Trophoblast cell (in vitro differentiated cells and primary cell): ENCODE measurements around the gene CYP20A1.
"Not testable (repeated sequence)": the region's sequence is repeated elsewhere in the genome, so short reads cannot be mapped to it uniquely, and the experiment has no call there.

Experiments used
- DNase-seq, 2 donors: peaks; one replicate each; pipeline ENCODE4 v3.0.0-alpha.2; 2016
- H2AFZ ChIP-seq: 2 replicates; pipeline ENCODE4 v1.6.1; 2013; ENCODE audit warnings: low read length, moderate library complexity, mild to moderate bottlenecking; ENCODE audit not compliant: insufficient read depth, poor library complexity
- H2AK5ac ChIP-seq: 2 replicates; pipeline ENCODE4 v1.6.1; 2013; ENCODE audit warnings: mild to moderate bottlenecking, low read length
- H2BK120ac ChIP-seq: 2 replicates; pipeline ENCODE4 v1.6.1; 2013; ENCODE audit warnings: low read length, mild to moderate bottlenecking, moderate library complexity; ENCODE audit not compliant: insufficient read depth, poor library complexity
- H2BK12ac ChIP-seq: 2 replicates; pipeline ENCODE4 v1.6.1; 2013; ENCODE audit warnings: mild to moderate bottlenecking, low read length, moderate library complexity
- H2BK5ac ChIP-seq: 2 replicates; pipeline ENCODE4 v1.6.1; 2013; ENCODE audit warnings: low read length, low read depth, moderate library complexity, mild to moderate bottlenecking; ENCODE audit not compliant: poor library complexity
- H3K14ac ChIP-seq: 2 replicates; pipeline ENCODE4 v1.6.1; 2013; ENCODE audit warnings: mild to moderate bottlenecking, low read length
- H3K18ac ChIP-seq: 2 replicates; pipeline ENCODE4 v1.6.1; 2013; ENCODE audit warnings: mild to moderate bottlenecking, low read length
- H3K23ac ChIP-seq: 2 replicates; pipeline ENCODE4 v1.6.1; 2013; ENCODE audit warnings: low read length
- H3K27ac ChIP-seq: 2 replicates; pipeline ENCODE4 v1.5.1; 2013; ENCODE audit warnings: low read depth, mild to moderate bottlenecking, inconsistent platforms, low read length, moderate library complexity
- H3K27me3 ChIP-seq: 2 replicates; pipeline ENCODE4 v1.6.1; 2013; ENCODE audit warnings: inconsistent platforms, mild to moderate bottlenecking, low read length, moderate library complexity; ENCODE audit not compliant: insufficient read depth
- H3K36me3 ChIP-seq, 2 experiments: 1 replicate in 1 of 2; 2 replicates in 1 of 2; pipeline ENCODE4 v1.6.1; 2013; ENCODE audit warnings: low read length in 2 of 2, mild to moderate bottlenecking in 2 of 2, moderate library complexity in 1 of 2; ENCODE audit not compliant: insufficient read depth in 2 of 2, control insufficient read depth in 1 of 2
- H3K4ac ChIP-seq: 2 replicates; pipeline ENCODE4 v1.6.1; 2013; ENCODE audit warnings: low read depth, mild to moderate bottlenecking, low read length, moderate library complexity
- H3K4me1 ChIP-seq, 2 experiments: 1 replicate in 1 of 2; 2 replicates in 1 of 2; pipeline ENCODE4 v1.6.1; 2013; ENCODE audit warnings: low read length in 2 of 2, mild to moderate bottlenecking in 2 of 2, moderate library complexity in 1 of 2; ENCODE audit not compliant: insufficient read depth in 2 of 2, control insufficient read depth in 1 of 2
- H3K4me2 ChIP-seq: 2 replicates; pipeline ENCODE4 v1.6.1; 2013; ENCODE audit warnings: inconsistent platforms, mild to moderate bottlenecking, low read length, moderate library complexity
- H3K4me3 ChIP-seq: 2 replicates; pipeline ENCODE4 v1.5.1; 2013; ENCODE audit warnings: mild to moderate bottlenecking, low read depth, low read length, inconsistent platforms
- H3K79me1 ChIP-seq: one replicate; pipeline ENCODE4 v1.6.1; 2013; ENCODE audit warnings: low read length
- H3K79me2 ChIP-seq: 2 replicates; pipeline ENCODE4 v1.6.1; 2013; ENCODE audit warnings: low read length, mild to moderate bottlenecking; ENCODE audit not compliant: control insufficient read depth, insufficient read depth, poor library complexity
- H3K9ac ChIP-seq: 2 replicates; pipeline ENCODE4 v1.6.1; 2013; ENCODE audit warnings: mild to moderate bottlenecking, low read length
- H3K9me3 ChIP-seq: 2 replicates; pipeline ENCODE4 v1.6.1; 2013; ENCODE audit warnings: low read depth, mild to moderate bottlenecking, control low read depth, inconsistent platforms, low read length; ENCODE audit not compliant: insufficient read depth
- H4K12ac ChIP-seq: 2 replicates; pipeline ENCODE4 v1.6.1; 2013; ENCODE audit warnings: low read depth, mild to moderate bottlenecking, low read length, moderate library complexity
- H4K8ac ChIP-seq: 2 replicates; pipeline ENCODE4 v1.6.1; 2013; ENCODE audit warnings: low read depth, mild to moderate bottlenecking, low read length, moderate library complexity
- H4K91ac ChIP-seq: one replicate; pipeline ENCODE4 v1.6.1; 2013; ENCODE audit warnings: low read depth, mild to moderate bottlenecking, low read length, moderate library complexity
- WGBS: extraction: QIAGEN DNeasy Blood & Tissue Kit; methylation state at CpG from one replicate; pipeline ENCODE4 v1.1.7; 2013; ENCODE audit warnings: missing lambda C conversion rate; ENCODE audit not compliant: insufficient read length, insufficient coverage; ENCODE audit errors: extremely low coverage; 5-methylcytosine and 5-hydroxymethylcytosine counted together

CYP20A1 gene

DNA sequence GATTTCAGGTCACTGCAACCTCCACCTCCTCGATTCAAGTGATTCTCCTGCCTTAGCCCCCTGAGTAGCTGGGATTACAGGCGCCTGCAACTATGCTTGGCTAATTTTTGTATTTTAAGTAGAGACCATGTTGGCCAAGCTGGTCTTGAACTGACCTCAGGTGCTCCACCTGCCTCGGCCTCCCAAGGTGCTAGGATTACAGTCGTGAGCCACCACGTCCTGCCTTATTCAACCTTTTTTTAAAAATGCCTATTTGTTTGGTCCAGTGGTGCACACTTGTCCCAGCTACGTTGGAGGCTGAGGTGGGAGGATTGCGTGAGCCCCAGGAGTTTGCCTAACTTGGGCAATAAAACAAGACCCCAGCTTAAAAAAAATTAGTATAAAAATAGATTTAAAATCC, 43.3 kb downstream of the CYP20A1 start:
- H2AK5ac ChIP-seq = no peak overlapping the region
- no peak overlapping the region for H2BK12ac ChIP-seq
- H3K9ac ChIP-seq = no peak overlapping the region
- no peak overlapping the region for H4K91ac ChIP-seq
- H4K8ac ChIP-seq = no peak overlapping the region
- no peaks in the 10 kb centered on the region for H3K9me3 ChIP-seq
- H3K4ac ChIP-seq = no peak overlapping the region
- no peaks in the 10 kb centered on the region for H3K27me3 ChIP-seq
- H3K23ac ChIP-seq = no peak overlapping the region
- H2BK5ac ChIP-seq = no peak overlapping the region
- H3K79me2 ChIP-seq = no peaks in the 10 kb centered on the region
- no peaks in the 10 kb centered on the region for H3K79me1 ChIP-seq
- H3K27ac ChIP-seq = no peak overlapping the region
- no peaks in the 10 kb centered on the region for H3K4me1 ChIP-seq
- H3K14ac ChIP-seq = no peak overlapping the region
- no peak overlapping the region for H3K4me2 ChIP-seq
- no peak overlapping the region for H4K12ac ChIP-seq
- H2BK120ac ChIP-seq = no peak overlapping the region
- no CpG with 5 or more reads among the region's 7 CpGs for WGBS
- DNase-seq = no peak
- peaks cover 21 to 26% of the 10 kb centered on the region in 2 experiments for H3K36me3 ChIP-seq
- no peak overlapping the region for H2AFZ ChIP-seq
- no peak overlapping the region for H3K18ac ChIP-seq
- H3K4me3 ChIP-seq = no peak overlapping the region

- no peak overlapping the region for H3K27ac ChIP-seq
- no CpG with 5 or more reads among the region's 2 CpGs for WGBS
- no peak overlapping the region for H3K4me2 ChIP-seq
- no peak for DNase-seq
- no peak overlapping the region for H3K4me3 ChIP-seq
- no peak overlapping the region for H2AK5ac ChIP-seq
- H3K4me1 ChIP-seq = no peaks in the 10 kb centered on the region
- no peaks in the 10 kb centered on the region for H3K9me3 ChIP-seq
- H3K9ac ChIP-seq = no peak overlapping the region
- no peak overlapping the region for H3K23ac ChIP-seq
- no peak overlapping the region for H4K91ac ChIP-seq
- H4K12ac ChIP-seq = no peak overlapping the region
- H3K79me2 ChIP-seq = no peaks in the 10 kb centered on the region
- no peak overlapping the region for H3K18ac ChIP-seq
- H2BK12ac ChIP-seq = no peak overlapping the region
- H3K79me1 ChIP-seq = no peaks in the 10 kb centered on the region
- H2AFZ ChIP-seq = no peak overlapping the region
- no peaks in the 10 kb centered on the region for H3K27me3 ChIP-seq
- peaks cover 8 to 10% of the 10 kb centered on the region in 2 experiments for H3K36me3 ChIP-seq
- H3K14ac ChIP-seq = no peak overlapping the region
- H4K8ac ChIP-seq = no peak overlapping the region
- no peak overlapping the region for H2BK5ac ChIP-seq
- no peak overlapping the region for H3K4ac ChIP-seq
- H2BK120ac ChIP-seq = no peak overlapping the region
These were observed 47.7 kb downstream of the CYP20A1 start for GRCh38 chr2:203286532-203286931.

DNA sequence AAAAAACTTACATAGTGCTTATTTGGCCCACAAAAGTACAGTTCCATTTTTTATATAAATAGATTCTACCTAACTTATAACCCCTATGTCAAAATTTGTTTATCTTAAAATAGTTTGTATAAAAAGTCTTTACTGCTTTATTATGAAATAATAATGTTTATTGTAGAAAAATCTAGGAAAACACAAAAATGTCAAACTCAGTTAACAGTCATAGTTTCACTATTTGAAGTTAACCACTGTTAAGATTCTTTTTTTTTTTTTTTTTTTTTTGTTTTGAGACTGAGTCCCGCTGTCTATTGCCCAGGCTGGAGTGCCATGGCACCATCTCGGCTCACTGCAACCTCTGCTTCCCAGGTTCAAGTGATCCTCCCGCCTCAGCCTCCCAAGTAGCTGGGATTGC, 62.8 kb downstream of the CYP20A1 start:
- no peak overlapping the region for H3K18ac ChIP-seq
- H3K27me3 ChIP-seq = no peaks in the 10 kb centered on the region
- H4K8ac ChIP-seq = no peak overlapping the region
- no peak for DNase-seq
- no peaks in the 10 kb centered on the region for H3K79me2 ChIP-seq
- no peak overlapping the region for H3K9ac ChIP-seq
- no peaks in the 10 kb centered on the region for H3K9me3 ChIP-seq
- no peak overlapping the region for H4K12ac ChIP-seq
- H4K91ac ChIP-seq = no peak overlapping the region
- WGBS = no CpG with 5 or more reads among the region's 3 CpGs
- no peak overlapping the region for H3K27ac ChIP-seq
- no peak overlapping the region for H3K23ac ChIP-seq
- H3K79me1 ChIP-seq = no peaks in the 10 kb centered on the region
- H3K4ac ChIP-seq = no peak overlapping the region
- no peak overlapping the region for H3K4me3 ChIP-seq
- no peak overlapping the region for H2AFZ ChIP-seq
- peaks cover 2 to 8% of the 10 kb centered on the region in 2 experiments for H3K36me3 ChIP-seq
- H3K4me2 ChIP-seq = no peak overlapping the region
- no peak overlapping the region for H3K14ac ChIP-seq
- H2BK12ac ChIP-seq = no peak overlapping the region
- no peak overlapping the region for H2BK120ac ChIP-seq
- H3K4me1 ChIP-seq = no peaks in the 10 kb centered on the region
- no peak overlapping the region for H2AK5ac ChIP-seq
- H2BK5ac ChIP-seq = no peak overlapping the region

- H3K4me1 ChIP-seq, H3K79me1 ChIP-seq, H3K79me2 ChIP-seq, H4K91ac ChIP-seq, H2AK5ac ChIP-seq, H2BK120ac ChIP-seq, H3K27ac ChIP-seq, H3K23ac ChIP-seq, H3K9ac ChIP-seq, H3K18ac ChIP-seq, H3K9me3 ChIP-seq, H4K8ac ChIP-seq, H2AFZ ChIP-seq, H3K36me3 ChIP-seq, H3K4ac ChIP-seq, H3K4me3 ChIP-seq, H4K12ac ChIP-seq, H3K14ac ChIP-seq, H3K27me3 ChIP-seq, H3K4me2 ChIP-seq, H2BK12ac ChIP-seq, H2BK5ac ChIP-seq: not testable (repeated sequence)
- WGBS = no CpG with 5 or more reads among the region's 8 CpGs
- peak; percentile 37 to 60 for DNase-seq
These were observed 63.8 kb downstream of the CYP20A1 start for GRCh38 chr2:203302586-203302985.
